SK-N-SH (cell line): ENCODE data around the gene MAST4. TPM values are rescaled to one million over a fixed set of nuclear protein-coding genes. Genes with fewer than 3 reads are reported as not detected.

ENCODE experiments used
- CTCF ChIA-PET: fragments of 300-600, 350-600 bp; formaldehyde crosslinking; extraction: SDS; loops from one replicate; lab custom pipeline; 2021; lab: Yijun Ruan, JAX
- POLR2A ChIA-PET: fragments of 350-600 bp; sonication (Branson Sonifier 250); formaldehyde crosslinking; extraction: SDS; loops from one replicate; lab custom pipeline; 2020; ENCODE audit warnings: antibody characterized with exemption, inconsistent platforms; lab: Yijun Ruan, JAX
- DNase-seq: peaks from one replicate; pipeline ENCODE4 v3.0.0; 2012
- H2AFZ ChIP-seq: fragments of 200-600 bp; sonication (generic); 2 replicates; pipeline ENCODE4 v1.8.1; 2016; ENCODE audit warnings: antibody characterized with exemption, mild to moderate bottlenecking, low read depth
- H3F3A ChIP-seq: fragments of 200-600 bp; sonication (generic); replicated peaks from 2 replicates; pipeline ENCODE3; 2016; ENCODE audit warnings: antibody characterized with exemption, mild to moderate bottlenecking; ENCODE audit not compliant: insufficient read depth
- H3K27ac ChIP-seq, 2 experiments: fragments of 200-500 bp in 1 of 2; fragments of 200-600 bp in 1 of 2; sonication (Bioruptor generic) in 1 of 2; sonication (generic), shearing (Covaris generic) in 1 of 2; 2 replicates each; pipeline versions ENCODE4 v1.5.1 to v1.6.1; 2014 to 2016; ENCODE audit warnings: low read depth in 2 of 2, inconsistent platforms in 1 of 2, low read length in 1 of 2, mild to moderate bottlenecking in 1 of 2, mixed read lengths in 1 of 2
- H3K27me3 ChIP-seq: fragments of 200-600 bp; sonication (generic), shearing (Covaris generic); 2 replicates; pipeline ENCODE4 v1.6.1; 2016; ENCODE audit warnings: mixed run types; ENCODE audit not compliant: insufficient read depth
- H3K36me3 ChIP-seq, 2 experiments: fragments of 200-500 bp in 1 of 2; fragments of 200-600 bp in 1 of 2; sonication (Bioruptor generic) in 1 of 2; sonication (generic) in 1 of 2; replicated peaks in 1 of 2; 2 replicates each; pipeline versions ENCODE3 to v1.5.1; 2014 to 2016; ENCODE audit warnings: low read length in 1 of 2, mild to moderate bottlenecking in 1 of 2; ENCODE audit not compliant: insufficient read depth in 2 of 2, control insufficient read depth in 1 of 2
- H3K4me1 ChIP-seq, 2 experiments: fragments of 200-500 bp in 1 of 2; fragments of 200-600 bp in 1 of 2; sonication (Bioruptor generic) in 1 of 2; sonication (generic), shearing (Covaris generic) in 1 of 2; 2 replicates each; pipeline versions ENCODE4 v1.5.1 to v1.6.1; 2014 to 2016; ENCODE audit warnings: low read depth in 1 of 2, low read length in 1 of 2, mixed run types in 1 of 2; ENCODE audit not compliant: insufficient read depth in 2 of 2, control insufficient read depth in 1 of 2
- H3K4me2 ChIP-seq: fragments of 200-600 bp; sonication (generic), shearing (Covaris generic); 2 replicates; pipeline ENCODE4 v1.6.1; 2017; ENCODE audit warnings: mixed run types
- H3K4me3 ChIP-seq, 2 experiments: fragments of 200-500 bp in 1 of 2; fragments of 200-600 bp in 1 of 2; sonication (Bioruptor generic) in 1 of 2; sonication (generic), shearing (Covaris generic) in 1 of 2; 2 replicates each; pipeline versions ENCODE4 v1.5.1 to v1.8.1; 2014 to 2016; ENCODE audit warnings: low read depth in 2 of 2, inconsistent platforms in 1 of 2, low read length in 1 of 2, mild to moderate bottlenecking in 1 of 2, mixed read lengths in 1 of 2, moderate library complexity in 1 of 2
- H3K79me2 ChIP-seq: fragments of 200-600 bp; sonication (generic); 2 replicates; pipeline ENCODE4 v1.8.1; 2017; ENCODE audit warnings: mild to moderate bottlenecking; ENCODE audit not compliant: insufficient read depth
- H3K9ac ChIP-seq: fragments of 200-600 bp; sonication (generic); 2 replicates; pipeline ENCODE4 v1.6.1; 2017; ENCODE audit warnings: mixed run types
- H3K9me2 ChIP-seq: fragments of 200-600 bp; sonication (generic); 2 replicates; pipeline ENCODE4 v1.6.1; 2017; ENCODE audit warnings: mixed run types
- H3K9me3 ChIP-seq: fragments of 200-600 bp; sonication (generic); 2 replicates; pipeline ENCODE4 v1.6.1; 2017; ENCODE audit warnings: mixed run types, mild to moderate bottlenecking, moderate library complexity
- H4K20me1 ChIP-seq: fragments of 200-600 bp; sonication (generic); 2 replicates; pipeline ENCODE4 v1.6.1; 2017; ENCODE audit warnings: mild to moderate bottlenecking, mixed run types; ENCODE audit not compliant: insufficient read depth
- CHD2 ChIP-seq: fragments of 150-350 bp; IDR thresholded peaks from 2 replicates; pipeline ENCODE4 v1.6.1; 2018; ENCODE audit warnings: low read length; ENCODE audit not compliant: partially characterized antibody
- ELF1 ChIP-seq: IDR thresholded peaks from 2 replicates; pipeline ENCODE4 v1.4.0; 2012
- EZH2phosphoT487 ChIP-seq: fragments of 200-600 bp; sonication (generic); IDR thresholded peaks from 2 replicates; pipeline ENCODE4 v1.6.1; 2017; ENCODE audit warnings: low read depth, mixed run types, mild to moderate bottlenecking, antibody characterized with exemption, moderate library complexity, borderline replicate concordance
- FOSL2 ChIP-seq: IDR thresholded peaks from 2 replicates; pipeline ENCODE4 v1.4.0; 2012; ENCODE audit warnings: low read depth, mild to moderate bottlenecking, moderate library complexity, borderline replicate concordance
- FOXM1 ChIP-seq: IDR thresholded peaks from 2 replicates; pipeline ENCODE4 v1.4.0; 2012; ENCODE audit warnings: low read depth, mild to moderate bottlenecking
- GABPA ChIP-seq: IDR thresholded peaks from 2 replicates; pipeline ENCODE4 v1.4.0; 2012; ENCODE audit warnings: low read depth, mild to moderate bottlenecking
- IRF3 ChIP-seq: fragments of 150-350 bp; IDR thresholded peaks from 2 replicates; pipeline ENCODE4 v1.6.1; 2016; ENCODE audit warnings: mild to moderate bottlenecking, low read depth, low read length
- JUND ChIP-seq: IDR thresholded peaks from 2 replicates; pipeline ENCODE4 v1.4.0; 2012
- MAX ChIP-seq: IDR thresholded peaks from 2 replicates; pipeline ENCODE4 v1.4.0; 2012; ENCODE audit warnings: low read depth
- MEF2A ChIP-seq: IDR thresholded peaks from 2 replicates; pipeline ENCODE4 v1.4.0; 2012; ENCODE audit warnings: low read depth, borderline replicate concordance
- MXI1 ChIP-seq: IDR thresholded peaks from 2 replicates; pipeline ENCODE4 v1.6.1; 2012; ENCODE audit warnings: mild to moderate bottlenecking, low read depth, low read length, improper control_type of control experiment
- NRF1 ChIP-seq: IDR thresholded peaks from 2 replicates; pipeline ENCODE4 v1.6.1; 2012; ENCODE audit warnings: low read depth, mild to moderate bottlenecking, low read length
- RXRA ChIP-seq: IDR thresholded peaks from 2 replicates; pipeline ENCODE4 v1.4.0; 2012; ENCODE audit warnings: low read depth, mild to moderate bottlenecking, borderline replicate concordance
- SMC3 ChIP-seq: IDR thresholded peaks from 2 replicates; pipeline ENCODE4 v1.6.1; 2012; ENCODE audit warnings: low read depth, low read length, improper control_type of control experiment
- TCF12 ChIP-seq: IDR thresholded peaks from 2 replicates; pipeline ENCODE4 v1.4.0; 2012
- USF1 ChIP-seq: IDR thresholded peaks from 2 replicates; pipeline ENCODE4 v1.4.0; 2012; ENCODE audit warnings: low read depth, borderline replicate concordance
- USF2 ChIP-seq: fragments of 150-350 bp; IDR thresholded peaks from 2 replicates; pipeline ENCODE4 v1.6.1; 2017; ENCODE audit warnings: antibody characterized with exemption, low read length, low read depth, borderline replicate concordance
- YY1 ChIP-seq: IDR thresholded peaks from 2 replicates; pipeline ENCODE4 v1.4.0; 2012; ENCODE audit warnings: low read depth, mild to moderate bottlenecking
- ZBTB33 ChIP-seq: IDR thresholded peaks from 2 replicates; pipeline ENCODE4 v1.4.0; 2012; ENCODE audit warnings: low read depth, borderline replicate concordance
- WGBS: methylation state at CpG from one replicate; pipeline ENCODE4 v1.1.6; 2017; ENCODE audit warnings: low lambda C conversion rate; 5-methylcytosine and 5-hydroxymethylcytosine counted together
- polyA plus RNA-seq, 3 experiments: library from polyadenylated mRNA; depleted of rRNA; stranded (reverse); fragments of >200 nt; gene quantifications; 2 replicates each; pipeline ENCODE4 v1.2.3, GENCODE V29; 2012

The MAST4 gene
- polyA plus RNA-seq, 1 of the 3 experiments (the other 2 are of a cell fraction), result 2.2 TPM

- Histone ChIP-seq H4K20me1 (no peaks in the 10 kb centered on the region), H3K4me3 (no peak overlapping the region), H3K27me3 (no peaks in the 10 kb centered on the region), H3K36me3 (no peaks in the 10 kb centered on the region), H3K4me2 (no peak overlapping the region; the same call in 1 of the 2 replicates), H3K9ac (no peak overlapping the region), H2AFZ (no peak overlapping the region), H3K9me2 (no peaks in the 10 kb centered on the region), H3K79me2 (no peaks in the 10 kb centered on the region), H3K9me3 (no peaks in the 10 kb centered on the region), H3K4me1 (no peaks in the 10 kb centered on the region), H3K27ac (no peak overlapping the region), H3F3A (no peaks in the 10 kb centered on the region)
- ChIA-PET POLR2A (no interaction called here), CTCF (interaction anchor here (0.7 to 1.4 kb wide), 2 partner anchors 9 to 152 kb away, joined by 3 to 4 read pairs; no protein-coding TSS in a partner anchor)
- 100% methylated on average over 3 of the region's 4 CpGs for WGBS
- DNase-seq, result no peak
- TF ChIP-seq SMC3, result no peak
- TF ChIP-seq NRF1, result no peak
Measured at GRCh38 chr5:67058998-67059743, 463.0 kb downstream of the MAST4 start.

- Histone ChIP-seq H3K4me3 (no peak overlapping the region), H3K27ac (no peak overlapping the region), H3K79me2 (no peaks in the 10 kb centered on the region), H3K4me1 (no peaks in the 10 kb centered on the region), H2AFZ (no peak overlapping the region), H3K9ac (no peak overlapping the region), H3K27me3 (no peaks in the 10 kb centered on the region), H3F3A (no peaks in the 10 kb centered on the region), H3K36me3 (no peaks in the 10 kb centered on the region), H4K20me1 (no peaks in the 10 kb centered on the region), H3K9me2 (no peaks in the 10 kb centered on the region), H3K4me2 (no peak overlapping the region; the same call in 1 of the 2 replicates), H3K9me3 (no peaks in the 10 kb centered on the region)
- no peak for DNase-seq
- no peak for TF ChIP-seq EZH2phosphoT487
- no peak for TF ChIP-seq FOXM1
- TF ChIP-seq JUND, result no peak
- no peak for TF ChIP-seq YY1
- no peak for TF ChIP-seq RXRA
- TF ChIP-seq ELF1, result no peak
- TF ChIP-seq CHD2, result no peak
- no peak for TF ChIP-seq FOSL2
- TF ChIP-seq USF1, result no peak
- TF ChIP-seq MXI1, result no peak
- no peak for TF ChIP-seq ZBTB33
- TF ChIP-seq SMC3, result no peak
- no peak for TF ChIP-seq MAX
- no peak for TF ChIP-seq TCF12
- no peak for TF ChIP-seq MEF2A
- TF ChIP-seq NRF1, result no peak
- no peak for TF ChIP-seq USF2
- no peak for TF ChIP-seq IRF3
- TF ChIP-seq GABPA, result no peak
- POLR2A ChIA-PET, result no interaction called here
- WGBS, result 85% methylated on average over 6 of the region's 6 CpGs
- CTCF ChIA-PET, result interaction anchor here (1.4 kb wide), 1 partner anchor 10 kb away, joined by 4 read pairs; no protein-coding TSS in a partner anchor
Measured at GRCh38 chr5:67059744-67060490, 463.7 kb downstream of the MAST4 start.
